HTR-8/SVneo (cell line): ENCODE results near the gene RCOR3.

ENCODE experiments used
- DNase-seq: peaks from one replicate; pipeline ENCODE4 v3.0.0; 2011; ENCODE audit warnings: low spot score, mixed read lengths; ENCODE audit not compliant: insufficient read length
- FAIRE-seq: peaks from 2 replicates; lab custom pipeline; 2011; peaks lifted over from hg19 to GRCh38; lab: Jason Lieb, UNC

The RCOR3 gene

DNA sequence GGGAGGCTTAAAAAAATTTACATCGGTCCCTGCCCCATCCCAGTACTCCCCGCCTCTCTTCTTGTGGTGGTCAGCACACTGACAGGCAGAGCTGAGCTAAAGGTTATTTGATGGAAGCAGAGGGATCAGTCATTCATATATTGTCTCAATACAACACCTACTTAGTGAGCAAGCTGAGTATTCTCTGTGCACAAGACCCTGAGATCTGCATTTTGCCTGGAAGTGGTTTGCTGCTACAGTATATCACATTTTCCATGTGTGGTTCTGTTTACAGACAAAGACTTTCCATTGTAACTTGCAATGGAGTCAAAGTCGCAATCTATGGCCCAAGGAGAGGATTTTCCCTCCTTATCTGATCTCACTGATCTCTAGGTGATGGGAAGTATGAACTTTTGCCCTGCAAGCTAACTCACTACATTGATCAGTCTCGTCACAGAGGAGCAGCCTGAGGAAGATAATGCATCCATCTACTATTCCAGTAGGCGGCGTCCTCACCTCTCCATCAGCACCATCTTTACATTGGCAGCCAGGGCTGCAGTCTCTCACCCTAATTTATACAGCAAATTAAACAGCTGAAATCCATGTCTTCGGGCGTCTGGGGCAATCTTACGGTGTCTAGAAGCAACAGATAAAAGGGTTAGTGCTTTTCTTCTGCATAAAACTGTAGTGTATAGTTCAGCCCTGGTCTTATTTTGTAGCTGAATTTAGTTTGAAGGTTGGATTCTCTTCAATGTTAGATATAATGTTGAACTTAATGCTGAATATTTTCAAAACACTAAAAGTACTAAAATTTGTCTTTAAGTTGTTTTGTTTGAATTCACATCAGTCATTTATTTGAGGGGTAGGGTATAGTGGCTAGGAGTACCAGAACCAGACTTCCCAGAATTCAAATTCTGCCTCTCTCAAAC, 64.2 kb downstream of the RCOR3 start:
- peak; percentile 75 for DNase-seq
- peak; percentile 33 for FAIRE-seq

DNA sequence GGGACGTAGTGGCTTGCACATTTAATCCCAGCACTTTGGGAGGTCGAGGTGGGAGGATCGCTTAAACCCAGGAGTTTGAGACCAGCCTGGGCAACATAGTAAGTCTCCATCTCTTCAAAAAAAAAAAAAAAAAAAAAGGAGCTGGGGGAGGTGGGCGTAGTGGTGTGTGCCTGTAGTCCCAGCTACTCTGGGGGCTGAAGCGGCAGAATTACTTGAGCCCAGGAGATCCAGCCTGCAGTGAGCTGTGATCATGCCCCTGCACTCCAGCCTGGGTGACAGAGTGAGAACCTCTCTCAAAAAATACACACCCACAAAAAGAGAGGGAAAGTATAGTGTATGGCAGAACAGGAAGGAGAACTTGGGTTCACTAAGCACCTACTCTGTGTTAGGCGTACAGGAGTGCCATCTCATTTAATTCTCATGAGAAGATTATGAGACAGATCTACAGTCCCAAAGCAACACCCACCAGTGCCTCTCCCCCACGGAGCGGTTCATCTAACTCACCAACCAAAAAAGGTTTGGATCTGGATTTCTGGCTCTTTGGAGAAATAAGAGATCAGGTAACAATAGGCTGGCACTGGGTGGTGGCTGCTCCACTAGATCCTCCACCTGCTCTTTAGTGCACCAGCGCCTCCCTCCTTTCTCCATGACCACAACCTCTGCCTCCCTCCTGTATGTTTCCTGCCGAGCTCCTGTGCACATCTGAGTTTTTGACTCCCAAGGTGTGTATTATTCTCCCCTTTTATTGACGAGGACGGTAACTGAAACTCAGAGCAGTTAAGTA, 66.0 kb downstream of the RCOR3 start:
- no peak for FAIRE-seq

DNA sequence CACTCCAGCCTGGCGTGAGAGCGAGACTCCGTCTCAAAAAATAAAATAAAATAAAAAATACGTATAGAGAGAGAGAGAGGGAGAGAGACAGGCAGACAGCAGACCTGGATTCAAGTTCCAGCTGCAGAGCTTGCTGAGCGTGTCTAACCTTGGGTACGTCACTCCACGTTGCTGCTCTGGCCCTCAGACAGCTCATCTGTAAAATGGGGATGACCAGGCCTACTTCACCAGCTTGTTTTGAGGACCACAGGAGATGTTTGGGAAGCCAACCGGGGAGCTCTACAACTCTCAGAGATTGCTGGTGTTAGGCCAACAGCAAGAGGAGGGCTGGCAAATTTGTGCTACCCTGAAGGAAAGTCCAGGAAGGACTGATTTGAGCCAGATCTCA, 67.0 kb downstream of the RCOR3 start:
- DNase-seq (no peak), FAIRE-seq (no peak)

More for the DNA sequence above, 66.0 kb downstream of the RCOR3 start:
- DNase-seq: no peak

DNA sequence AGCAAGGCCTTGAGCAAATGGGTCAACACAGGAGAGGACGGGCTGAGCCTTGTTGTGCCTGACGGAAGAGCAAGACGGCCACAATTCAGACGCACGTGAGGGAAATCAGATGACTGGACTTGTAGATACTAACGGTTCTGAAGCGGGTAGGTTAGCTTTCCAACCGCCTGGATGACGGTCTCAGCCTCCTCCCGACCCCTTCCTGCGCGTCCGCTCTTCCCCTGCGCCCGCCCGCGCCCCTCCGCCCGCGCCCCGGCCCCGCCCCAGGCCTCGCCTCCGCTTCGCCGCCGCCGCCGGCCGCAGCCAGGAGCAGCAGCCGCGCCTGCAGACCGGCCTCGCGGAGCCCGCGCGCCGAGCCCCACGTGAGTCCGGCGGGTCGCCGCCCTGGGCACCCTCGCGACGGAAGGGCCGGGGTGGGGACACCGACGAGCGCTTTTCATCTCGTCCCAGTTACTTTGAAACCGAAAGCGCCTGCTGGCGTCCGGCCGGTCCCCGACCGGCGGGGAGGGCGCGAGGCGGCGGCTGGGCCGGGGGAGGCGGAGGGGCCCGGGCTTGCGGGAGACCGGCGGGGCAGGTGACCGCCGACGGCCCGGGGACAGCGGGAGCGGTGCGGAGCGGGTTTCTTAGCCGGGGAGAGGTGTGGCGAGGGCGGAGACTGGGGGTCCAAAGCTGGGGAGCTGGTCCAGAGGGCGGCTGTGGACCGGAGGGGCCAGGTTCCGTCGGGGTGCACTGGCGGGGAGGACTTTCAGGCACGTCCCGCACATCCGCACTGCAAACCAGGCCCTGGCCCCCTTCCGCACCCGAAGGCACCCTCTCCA, 67.6 kb downstream of the RCOR3 start, which contains the start of gene TRAF5:
Gene TRAF5, plus strand, starts transcription at position 306 of the 818 bp plus-strand sequence. CDS start 26,407 bp downstream, outside the sequence.
- FAIRE-seq (no peak), DNase-seq (peak; percentile 51)

DNA sequence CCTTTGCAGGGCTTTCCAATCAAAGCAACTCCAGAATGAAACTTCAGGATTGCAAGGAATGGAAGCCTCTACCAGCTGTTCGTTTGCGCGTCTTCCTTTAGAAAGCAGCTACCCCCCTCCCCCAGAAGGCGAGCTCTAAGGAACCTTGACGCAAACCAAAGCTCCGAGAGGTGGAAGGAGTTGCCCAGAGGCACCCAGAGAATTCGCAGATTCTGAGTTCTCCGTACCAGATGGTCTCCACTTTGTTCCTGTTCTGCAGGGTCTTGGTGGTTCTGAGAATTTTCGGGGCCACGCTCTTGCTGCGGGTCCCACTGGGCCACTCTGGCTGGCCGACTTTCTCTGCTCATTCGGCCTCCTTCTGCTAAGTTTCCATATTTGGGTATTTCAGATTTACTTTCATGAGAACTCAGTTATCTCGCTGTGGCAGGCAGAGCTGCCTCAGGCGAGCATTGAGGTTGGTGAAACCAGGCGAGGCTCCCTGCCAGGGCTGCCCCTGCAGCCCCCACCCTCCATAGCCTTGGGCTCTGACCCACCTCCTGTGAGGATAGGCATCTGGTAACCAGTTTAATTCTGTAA, 68.3 kb downstream of the RCOR3 start:
- DNase-seq (peak; percentile 57), FAIRE-seq (no peak)

DNA sequence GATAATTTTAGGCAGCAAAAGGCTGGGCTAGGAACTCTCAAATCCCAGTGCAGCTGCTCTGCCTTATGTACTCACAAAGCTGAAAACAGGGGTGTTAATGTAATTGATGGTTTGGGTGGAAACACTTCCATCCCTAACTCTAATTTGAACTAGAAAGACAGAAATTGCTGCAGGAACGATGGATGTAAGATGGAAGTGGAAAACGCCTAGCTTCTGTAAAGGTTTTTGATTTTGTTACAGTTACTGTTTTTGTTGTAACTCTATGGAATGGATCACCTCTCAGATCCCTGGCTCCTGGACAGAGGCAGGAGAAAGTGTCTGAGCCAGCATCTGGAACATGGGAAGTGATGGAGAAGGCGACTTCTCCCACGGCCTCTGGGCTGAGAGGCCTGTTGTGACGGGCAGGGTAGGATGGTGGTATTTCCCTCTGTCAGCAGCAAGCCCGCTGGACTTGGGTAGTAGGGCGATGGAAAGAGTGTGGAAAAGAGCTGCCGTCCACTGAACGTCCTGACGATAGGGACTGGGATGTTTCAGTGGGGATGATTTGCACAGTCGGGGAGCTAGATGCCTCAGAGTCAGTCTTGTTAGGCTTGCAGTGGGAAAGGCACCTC, 69.0 kb downstream of the RCOR3 start:
- no peak for FAIRE-seq
- DNase-seq: no peak

DNA sequence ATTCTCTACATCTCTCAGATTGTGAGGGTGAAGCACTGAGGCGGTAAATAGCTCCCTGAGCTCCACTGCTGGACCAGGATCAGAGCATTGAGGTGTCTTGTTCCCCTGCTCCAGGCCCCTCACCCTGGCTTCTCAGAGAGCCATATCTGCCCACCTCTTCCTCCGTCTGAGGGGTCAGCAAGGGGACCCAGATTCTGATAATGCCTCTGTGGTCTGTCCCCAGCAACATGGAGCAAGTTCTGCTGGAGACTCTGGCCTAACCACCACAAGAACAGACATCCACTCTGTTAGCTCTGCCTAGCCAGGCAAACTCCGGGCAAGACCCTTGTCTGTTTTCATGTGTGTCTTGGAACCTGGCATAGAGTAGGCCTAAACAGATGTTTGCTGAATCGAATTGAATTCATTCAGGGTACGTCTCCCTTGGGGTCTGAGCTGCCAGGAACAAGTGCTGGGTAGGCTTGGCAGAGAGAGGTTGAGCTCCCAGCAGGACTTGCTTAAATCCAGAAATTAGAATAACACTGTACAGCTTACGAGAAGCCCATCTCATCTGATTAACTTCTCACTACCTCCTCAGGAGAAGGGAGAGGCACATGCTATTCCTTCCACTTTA, 69.8 kb downstream of the RCOR3 start:
- DNase-seq (no peak), FAIRE-seq (no peak)

DNA sequence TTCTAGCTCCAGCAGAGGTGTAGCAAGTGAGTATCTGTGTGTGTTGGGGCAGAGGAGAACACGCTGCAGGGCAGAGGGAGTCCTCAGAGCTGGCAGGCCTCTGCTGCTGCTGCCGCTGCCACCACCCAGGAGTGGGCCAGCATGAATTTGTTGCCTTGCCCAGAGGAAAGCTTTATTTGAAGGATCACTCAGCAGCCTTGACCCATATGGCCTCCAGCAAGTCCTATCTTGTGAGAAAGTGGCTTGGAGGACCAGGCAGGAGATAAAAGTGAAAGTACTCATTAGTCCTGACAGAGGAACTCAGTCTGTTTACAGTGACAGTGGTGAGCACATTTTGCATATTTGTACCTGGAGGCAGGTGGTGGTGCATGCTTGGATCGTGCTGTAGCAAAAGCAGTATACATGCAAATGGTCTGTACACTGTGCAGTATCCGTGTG, 70.6 kb downstream of the RCOR3 start:
- FAIRE-seq: no peak

DNA sequence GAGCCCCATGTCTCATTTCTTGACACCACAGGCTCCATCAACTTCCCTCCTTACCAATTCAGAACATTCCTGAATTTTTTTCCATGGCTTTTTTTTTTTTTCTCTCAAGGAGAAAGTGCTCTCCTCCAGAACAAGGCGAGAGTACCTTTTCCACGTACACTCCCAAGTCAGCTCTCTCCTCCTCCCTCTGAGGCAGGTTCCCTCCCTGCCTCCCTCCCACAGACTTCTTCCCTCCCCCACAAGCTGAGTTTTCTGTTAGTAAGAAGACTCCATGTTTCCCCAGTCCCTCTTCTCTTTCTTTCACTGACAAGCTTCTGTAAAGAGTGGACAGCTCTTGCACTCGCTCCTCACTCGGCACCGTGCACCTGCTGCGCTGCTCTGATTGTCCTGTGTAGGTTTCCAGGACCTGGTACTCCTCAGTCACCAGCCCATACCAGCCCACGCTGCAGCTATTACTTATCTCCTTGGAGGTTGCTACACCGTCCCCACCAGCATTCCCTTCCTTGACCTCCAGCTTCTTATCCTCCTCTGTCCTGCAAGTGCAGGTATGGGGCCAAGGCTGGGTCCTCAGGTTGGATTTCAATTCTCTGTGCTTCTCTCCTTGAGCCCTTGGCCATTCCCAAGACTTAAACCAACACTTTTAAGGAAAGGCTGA, 71.2 kb downstream of the RCOR3 start:
- no peak for DNase-seq
- no peak for FAIRE-seq

More for the DNA sequence above, 70.6 kb downstream of the RCOR3 start:
- no peak for DNase-seq

DNA sequence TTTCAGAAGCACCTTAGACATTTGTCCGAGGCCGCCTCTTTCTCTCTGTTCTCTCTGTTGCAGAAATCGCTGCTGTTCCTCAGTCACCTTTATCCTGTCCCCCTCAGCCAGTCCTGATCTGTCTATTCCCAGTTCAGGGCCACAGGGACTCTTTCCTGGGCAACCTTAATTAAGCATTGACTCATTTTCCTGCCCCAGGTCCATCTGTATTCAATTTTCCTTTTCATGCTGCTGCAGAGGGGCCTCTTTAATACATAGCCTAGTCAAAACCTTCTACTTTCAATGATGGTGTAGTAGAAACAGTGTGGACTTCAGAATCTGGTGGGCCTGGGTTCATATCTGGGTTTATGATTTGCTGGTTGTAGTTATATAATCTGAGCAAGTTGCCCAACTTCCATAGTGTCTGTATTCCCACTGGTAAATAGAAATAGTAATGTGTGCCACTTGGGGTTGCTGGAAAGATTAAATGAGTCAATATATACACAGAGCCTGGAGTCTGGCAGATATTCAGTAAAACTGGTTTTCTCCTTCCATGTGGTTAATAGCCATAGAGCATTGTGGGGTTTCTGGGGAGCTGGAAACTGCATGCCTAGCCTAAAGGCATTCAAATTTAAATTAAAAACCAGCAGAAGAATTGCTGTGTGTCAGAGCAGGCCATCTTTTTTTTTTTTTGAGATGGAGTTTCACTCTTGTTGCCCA, 72.0 kb downstream of the RCOR3 start:
- DNase-seq: no peak
- no peak for FAIRE-seq

DNA sequence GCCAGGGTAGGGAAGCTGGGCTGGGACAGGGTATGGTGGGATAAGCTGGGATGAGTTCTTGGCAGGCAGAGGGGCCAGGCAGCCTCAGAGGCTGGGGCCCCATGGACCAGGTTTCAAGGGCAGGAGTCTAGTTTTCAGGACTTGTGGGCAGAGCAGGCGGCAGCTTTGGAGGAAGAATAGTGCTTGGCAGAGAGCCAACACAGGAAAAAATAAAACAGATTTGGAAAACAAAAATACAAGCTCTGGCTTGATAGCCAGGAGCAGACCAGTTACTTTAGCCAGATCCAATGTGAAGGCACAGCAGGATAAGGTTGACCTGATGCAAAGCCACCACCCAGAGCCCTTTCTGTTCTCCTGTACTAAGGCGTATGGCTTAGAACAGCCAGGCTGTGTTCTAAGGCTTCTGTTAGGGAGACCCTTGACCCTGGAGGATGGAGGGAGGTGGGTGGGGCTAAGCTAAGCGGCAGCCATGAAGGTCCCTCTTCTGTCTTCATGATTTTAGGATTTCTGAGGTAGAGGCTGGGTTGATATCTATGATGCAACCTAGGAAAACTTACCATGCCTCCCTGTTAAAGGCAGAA, 73.0 kb downstream of the RCOR3 start:
- DNase-seq (no peak), FAIRE-seq (no peak)

DNA sequence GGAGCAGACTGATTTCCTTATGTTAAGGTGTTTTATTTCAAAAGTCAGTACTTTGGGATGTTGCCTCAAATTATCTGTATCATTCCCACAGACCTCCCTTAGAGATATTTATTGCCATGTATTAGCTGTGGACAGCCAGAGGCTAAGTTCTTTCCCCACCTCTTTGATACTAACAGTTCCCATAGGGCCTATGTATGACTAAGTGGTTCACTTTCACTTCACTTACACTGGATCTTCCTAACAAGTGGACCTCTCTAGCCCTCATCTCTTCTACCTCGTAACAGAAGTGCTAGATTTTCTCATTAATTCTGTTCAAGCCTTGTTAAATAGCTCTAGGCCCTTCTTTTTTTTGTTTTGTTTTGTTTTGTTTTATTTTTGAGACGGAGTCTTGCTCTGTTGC, 73.7 kb downstream of the RCOR3 start:
- DNase-seq (no peak), FAIRE-seq (no peak)

DNA sequence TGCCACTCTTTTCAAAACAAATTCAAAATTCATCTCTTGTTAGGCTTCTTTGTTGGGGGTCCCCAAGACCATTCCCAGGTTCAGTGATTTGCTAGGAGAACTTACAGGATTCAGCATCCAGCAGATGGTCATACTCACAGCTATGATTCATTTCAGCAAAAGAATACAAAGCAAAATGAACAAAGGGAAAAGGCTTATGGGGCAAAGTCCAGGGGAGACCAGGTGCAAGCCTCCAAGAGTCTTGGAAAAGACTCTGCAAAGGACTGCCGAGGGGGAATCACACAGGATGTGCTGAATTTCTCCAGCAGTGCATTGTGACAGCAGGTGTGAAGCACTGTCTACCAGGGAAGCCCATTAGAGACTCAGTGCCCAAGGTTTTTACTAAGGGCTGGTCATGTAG, 74.7 kb downstream of the RCOR3 start:
- DNase-seq: no peak
- no peak for FAIRE-seq

DNA sequence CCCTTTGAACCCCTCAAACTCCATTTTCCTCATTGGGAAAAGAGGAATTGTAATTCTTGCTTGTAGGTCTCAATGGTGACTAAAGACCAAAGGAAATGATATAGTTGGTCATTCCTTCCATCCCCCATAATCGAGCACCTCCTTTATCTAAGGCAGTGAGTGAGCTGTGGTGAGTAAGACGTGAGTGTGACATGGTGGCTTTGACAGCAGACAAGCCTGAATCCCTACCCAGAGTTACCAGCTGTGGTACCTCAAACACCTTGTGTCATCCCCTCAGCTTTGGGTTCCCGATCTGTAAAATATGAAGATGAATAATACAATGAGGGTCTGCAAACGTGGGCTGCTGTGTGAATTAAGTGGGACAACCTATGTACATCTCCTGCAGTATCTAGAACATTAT, 75.8 kb downstream of the RCOR3 start:
- FAIRE-seq (no peak), DNase-seq (no peak)

DNA sequence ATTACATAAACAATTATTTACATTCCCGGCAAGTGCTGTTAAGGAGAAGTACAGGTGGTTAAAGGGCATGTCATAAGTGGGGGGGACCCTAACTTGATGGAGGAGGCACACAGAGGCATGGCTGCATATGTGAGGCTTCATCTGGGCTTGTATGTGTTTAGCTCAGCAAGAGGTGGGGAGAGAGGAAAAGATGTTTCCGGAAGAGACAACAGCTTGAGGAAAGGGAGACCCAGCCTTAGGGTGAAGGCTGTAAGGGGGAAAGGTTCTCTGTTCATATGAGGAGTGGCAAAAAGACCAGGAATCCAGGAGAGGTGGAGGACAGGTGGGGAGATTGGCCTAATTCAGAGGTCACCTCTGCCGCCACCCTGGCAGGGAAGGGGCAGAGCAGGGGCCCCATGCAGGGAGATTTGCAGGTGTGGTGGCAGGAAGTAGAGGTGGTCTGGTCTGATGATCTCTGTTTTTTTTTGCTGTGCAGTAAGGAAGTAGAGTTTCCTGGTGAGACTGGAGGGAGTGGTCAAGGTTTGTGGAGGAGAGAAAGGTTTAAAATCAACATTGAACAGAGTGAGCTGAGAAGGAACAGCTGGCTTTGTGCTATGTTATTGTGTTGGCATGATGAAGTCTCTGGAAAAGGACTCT, 76.5 kb downstream of the RCOR3 start:
- no peak for FAIRE-seq

DNA sequence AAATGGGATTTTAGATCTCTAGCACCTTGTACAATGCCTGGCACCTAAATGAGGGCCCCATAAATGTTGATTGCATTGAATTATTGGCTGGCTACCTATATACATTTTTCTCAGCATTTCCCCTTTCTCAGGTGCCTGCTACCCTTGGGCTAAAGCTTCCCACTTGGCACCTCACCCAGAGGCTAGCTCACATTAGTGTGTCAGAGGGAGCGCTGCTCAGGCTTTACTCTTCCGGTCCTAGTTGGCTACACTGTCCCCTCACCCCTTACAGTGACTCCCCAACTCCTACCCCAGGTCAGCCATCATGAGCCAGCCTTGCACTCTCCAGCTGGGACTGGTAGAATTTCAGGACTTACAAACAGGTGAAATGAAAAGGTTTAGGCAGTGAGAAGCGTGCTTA, 77.0 kb downstream of the RCOR3 start:
- DNase-seq (no peak), FAIRE-seq (no peak)

More for the DNA sequence above, 76.5 kb downstream of the RCOR3 start:
- DNase-seq: no peak

DNA sequence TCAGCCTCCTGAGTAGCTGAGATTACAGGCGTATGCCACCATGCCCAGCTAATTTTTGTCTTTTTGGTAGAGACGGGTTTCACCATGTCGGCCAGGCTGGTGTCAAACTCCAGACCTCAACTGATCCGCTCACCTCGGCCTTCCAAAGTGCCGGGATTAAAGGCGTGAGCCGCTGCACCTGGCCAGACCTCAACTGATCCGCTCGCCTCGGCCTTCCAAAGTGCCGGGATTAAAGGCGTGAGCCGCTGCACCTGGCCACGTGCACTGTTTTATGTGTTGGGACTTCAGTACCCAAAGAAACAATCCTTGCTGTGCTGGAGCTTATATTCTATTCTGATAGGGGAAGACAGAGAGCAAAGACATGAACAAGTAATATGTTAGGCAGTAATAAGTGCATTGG, 77.6 kb downstream of the RCOR3 start:
- DNase-seq (no peak), FAIRE-seq (no peak)
